HG02943 (cell line): Measurements from ENCODE around the gene TRIM44.
"Not testable (repeated sequence)": the region's sequence is repeated elsewhere in the genome, so short reads cannot be mapped to it uniquely, and the experiment has no call there.

Source experiments
- ATAC-seq: cut with Tn5 transposase; IDR thresholded peaks from one replicate; pipeline ENCODE4 v1.9.1; 2021; ENCODE audit warnings: mild to moderate bottlenecking, low read depth, moderate library complexity; ENCODE audit not compliant: unreplicated experiment

TRIM44 gene

GRCh38 chr11:35842958-35843357, 180.4 kb downstream of the TRIM44 start:
- no peak for ATAC-seq

- no peak for ATAC-seq
Observed at GRCh38 chr11:35844579-35844978, 182.0 kb downstream of the TRIM44 start.

GRCh38 chr11:35845860-35846259, 183.3 kb downstream of the TRIM44 start:
- ATAC-seq = no peak

- no peak for ATAC-seq
Observed at GRCh38 chr11:35846874-35847273, 184.3 kb downstream of the TRIM44 start.

- ATAC-seq = no peak
Observed at GRCh38 chr11:35847473-35847872, 184.9 kb downstream of the TRIM44 start.

- ATAC-seq = no peak
Observed at GRCh38 chr11:35848616-35849015, 186.0 kb downstream of the TRIM44 start.

GRCh38 chr11:35850191-35850590, 187.6 kb downstream of the TRIM44 start:
- no peak for ATAC-seq

- ATAC-seq = no peak
Observed at GRCh38 chr11:35851342-35851741, 188.8 kb downstream of the TRIM44 start.

GRCh38 chr11:35852056-35852455, 189.5 kb downstream of the TRIM44 start:
- no peak for ATAC-seq

GRCh38 chr11:35853971-35854370, 191.4 kb downstream of the TRIM44 start:
- ATAC-seq = no peak

GRCh38 chr11:35855671-35856070, 193.1 kb downstream of the TRIM44 start:
- no peak for ATAC-seq

GRCh38 chr11:35856259-35856658, 193.7 kb downstream of the TRIM44 start:
- ATAC-seq = no peak

- ATAC-seq = no peak
Observed at GRCh38 chr11:35856756-35857155, 194.2 kb downstream of the TRIM44 start.

GRCh38 chr11:35857922-35858321, 195.3 kb downstream of the TRIM44 start:
- no peak for ATAC-seq

GRCh38 chr11:35859301-35859700, 196.7 kb downstream of the TRIM44 start:
- no peak for ATAC-seq

- ATAC-seq = not testable (repeated sequence)
Observed at GRCh38 chr11:35860194-35860593, 197.6 kb downstream of the TRIM44 start.

- no peak for ATAC-seq
Observed at GRCh38 chr11:35861191-35861590, 198.6 kb downstream of the TRIM44 start.

GRCh38 chr11:35862666-35863065, 200.1 kb downstream of the TRIM44 start:
- ATAC-seq = no peak

GRCh38 chr11:35864131-35864530, 201.6 kb downstream of the TRIM44 start:
- no peak for ATAC-seq

- no peak for ATAC-seq
Observed at GRCh38 chr11:35866601-35867000, 204.0 kb downstream of the TRIM44 start.
